NCI-H2196 treated with DMSO at 0.1 percent for 48 hours (cell line): ENCODE measurements around the gene SYNJ1.
"Not testable (repeated sequence)": the region's sequence is repeated elsewhere in the genome, so short reads cannot be mapped to it uniquely, and the experiment has no call there.

Source experiments
- DNase-seq: peaks from one replicate; lab custom pipeline; 2025; ENCODE audit not compliant: unreplicated experiment; lab: John Stamatoyannopoulos, UW

Gene SYNJ1

GRCh38 chr21:32727687-32728455, at the start of gene SYNJ1:
Gene SYNJ1 (minus strand): TSS chr21:32728013. CDS start chr21:32726895, 1,118 bp downstream.
- DNase-seq: peak; percentile 93

GRCh38 chr21:32777269-32777668, 49.5 kb upstream of the SYNJ1 start:
- DNase-seq: no peak

DNA sequence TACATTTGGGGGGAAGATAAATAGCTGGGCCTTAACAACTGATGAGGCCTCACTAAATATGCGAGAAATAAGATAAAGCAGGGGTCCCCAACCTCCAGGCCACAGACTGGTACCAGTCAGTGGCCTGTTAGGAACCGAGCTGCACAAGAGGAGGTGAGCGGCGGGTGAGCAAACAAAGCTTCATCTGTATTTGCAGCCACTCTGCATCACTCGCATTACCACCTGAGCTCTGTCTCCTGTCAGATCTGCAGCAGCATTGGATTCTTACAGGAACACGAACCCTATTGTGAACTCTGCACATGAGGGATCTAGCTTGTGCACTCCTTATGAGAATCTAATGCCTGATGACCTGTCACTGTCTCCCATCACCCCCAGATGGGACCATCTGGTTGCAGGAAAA, 48.9 kb upstream of the SYNJ1 start:
- no peak for DNase-seq

GRCh38 chr21:32773048-32773344, 45.2 kb upstream of the SYNJ1 start:
- DNase-seq: not testable (repeated sequence)

- peak; percentile 9 for DNase-seq
Observed at GRCh38 chr21:32772281-32773047, 44.7 kb upstream of the SYNJ1 start.

DNA sequence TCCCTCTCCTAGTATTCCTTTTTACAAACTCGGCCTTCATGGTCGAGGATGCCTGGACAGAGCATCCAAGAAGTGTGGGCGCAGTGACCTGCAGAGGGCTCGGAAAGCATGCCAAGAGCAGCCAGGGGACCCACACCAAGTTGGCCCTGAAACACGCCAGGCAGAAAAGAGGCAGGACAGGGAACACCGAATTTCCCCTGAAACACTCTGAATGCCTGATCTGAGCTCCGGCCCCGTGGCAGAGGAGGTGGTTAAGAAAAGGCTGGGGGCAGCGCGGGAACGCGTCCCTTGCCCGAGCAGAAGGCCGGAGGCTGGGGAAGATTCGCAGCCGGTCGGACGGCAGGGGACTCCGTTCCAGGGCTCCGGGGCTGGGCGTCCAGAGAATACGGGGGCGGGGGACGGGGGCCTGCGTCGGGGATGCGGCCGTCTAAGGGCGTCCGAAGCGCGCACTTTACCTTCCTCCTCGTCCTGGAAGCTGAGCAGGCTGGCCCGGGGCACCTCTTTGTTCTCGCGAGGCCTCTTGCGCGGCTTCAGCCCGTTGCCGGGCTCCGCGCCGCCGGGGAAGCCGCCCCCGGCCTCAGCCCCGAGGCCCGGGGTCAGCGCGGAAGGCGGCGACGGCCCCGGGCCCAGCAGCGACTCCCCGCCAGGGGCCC, 43.2 kb upstream of the SYNJ1 start:
- no peak for DNase-seq

GRCh38 chr21:32768530-32768929, 40.7 kb upstream of the SYNJ1 start:
- no peak for DNase-seq

- no peak for DNase-seq
Observed at GRCh38 chr21:32765058-32765457, 37.2 kb upstream of the SYNJ1 start.

DNA sequence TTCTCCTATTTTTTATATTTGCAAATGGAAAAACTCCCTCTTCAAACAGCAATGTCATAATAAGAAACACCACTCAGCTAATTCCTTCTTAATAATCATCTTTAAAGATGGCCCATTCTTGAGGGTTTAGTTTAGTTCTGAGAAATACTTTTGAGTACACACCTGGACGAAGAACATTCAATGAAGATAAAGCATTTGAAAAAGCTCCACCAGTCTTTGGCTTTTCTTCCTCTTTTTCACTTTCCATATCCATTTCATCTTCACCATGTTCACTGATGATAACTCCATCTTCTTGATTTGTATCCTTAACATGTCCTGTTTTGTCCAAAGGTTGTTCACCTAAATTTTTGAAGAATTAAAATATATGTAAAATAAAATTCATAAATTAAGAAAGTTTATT, 36.4 kb upstream of the SYNJ1 start:
- DNase-seq: no peak

DNA sequence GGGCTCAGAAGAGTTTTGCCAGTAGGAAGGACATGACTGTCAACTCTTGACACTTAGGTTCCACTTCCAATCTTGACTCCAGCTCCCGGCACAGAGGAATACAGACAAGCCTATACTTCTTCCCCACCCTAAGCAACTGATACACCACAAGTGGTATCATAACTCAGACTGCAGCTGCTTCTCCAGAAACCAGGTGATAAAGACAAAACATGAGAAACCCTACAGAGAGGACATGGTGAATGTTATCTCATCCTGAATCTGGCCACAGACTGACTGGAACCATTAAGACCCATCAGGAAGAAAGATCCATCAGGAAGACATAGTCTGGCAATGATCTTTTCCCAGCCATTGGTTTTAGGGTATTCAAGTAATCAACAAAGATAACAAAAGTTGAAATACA, 30.0 kb upstream of the SYNJ1 start:
- DNase-seq: peak; percentile 14

DNA sequence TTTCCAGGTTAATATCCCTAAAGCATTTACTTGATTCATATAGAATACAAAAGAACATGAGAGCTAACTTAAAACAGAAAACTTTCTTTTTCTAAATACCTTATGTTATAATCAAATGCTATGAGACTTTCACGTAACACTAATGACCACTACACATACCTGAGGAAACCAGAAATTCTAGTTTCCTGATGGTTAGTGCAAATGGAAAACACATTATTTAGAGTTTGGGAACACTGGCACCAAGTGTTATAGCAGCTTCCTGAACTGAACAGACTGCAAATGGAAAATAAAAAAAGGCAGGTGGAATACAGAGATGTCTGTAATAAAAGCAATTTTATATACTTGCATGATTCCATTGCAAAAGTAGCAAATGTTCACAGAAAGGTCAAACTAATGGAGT, 28.3 kb upstream of the SYNJ1 start:
- no peak for DNase-seq

DNA sequence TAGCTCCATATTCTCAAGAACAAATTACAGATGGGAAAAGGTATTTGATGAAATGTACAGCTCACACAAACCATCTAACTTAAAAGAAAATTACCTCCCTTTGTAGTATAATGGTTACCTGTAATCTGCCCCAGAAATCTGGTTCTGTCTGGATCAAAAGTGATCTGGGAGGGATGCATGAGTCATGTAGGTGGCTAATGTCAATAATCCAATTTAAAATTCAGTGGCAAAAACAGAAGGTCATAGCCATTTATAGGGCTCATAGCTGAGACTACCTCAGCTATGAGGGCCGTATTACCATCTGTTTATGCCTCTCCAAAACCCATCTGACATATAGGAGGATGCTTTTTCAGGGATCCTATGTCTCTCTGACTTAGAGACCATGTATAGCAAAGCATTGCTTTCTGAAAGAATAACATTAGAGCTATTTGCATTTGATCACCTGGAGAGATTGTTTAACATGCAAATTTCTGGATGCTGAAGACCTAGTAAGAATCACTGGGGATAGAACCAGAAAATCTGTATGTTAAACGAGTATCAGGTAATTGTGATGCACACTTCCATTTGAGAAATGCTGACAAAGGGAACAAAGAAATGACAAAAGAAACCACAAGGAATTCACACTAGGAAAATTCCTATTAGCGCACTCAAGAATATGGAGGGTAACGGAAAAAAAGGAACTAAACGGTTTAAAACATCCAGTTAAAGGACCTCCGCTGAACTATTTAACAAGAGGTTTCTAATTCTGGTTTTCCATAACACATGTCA, 26.2 kb upstream of the SYNJ1 start:
- no peak for DNase-seq

GRCh38 chr21:32750405-32750804, 22.6 kb upstream of the SYNJ1 start:
- DNase-seq: no peak

DNA sequence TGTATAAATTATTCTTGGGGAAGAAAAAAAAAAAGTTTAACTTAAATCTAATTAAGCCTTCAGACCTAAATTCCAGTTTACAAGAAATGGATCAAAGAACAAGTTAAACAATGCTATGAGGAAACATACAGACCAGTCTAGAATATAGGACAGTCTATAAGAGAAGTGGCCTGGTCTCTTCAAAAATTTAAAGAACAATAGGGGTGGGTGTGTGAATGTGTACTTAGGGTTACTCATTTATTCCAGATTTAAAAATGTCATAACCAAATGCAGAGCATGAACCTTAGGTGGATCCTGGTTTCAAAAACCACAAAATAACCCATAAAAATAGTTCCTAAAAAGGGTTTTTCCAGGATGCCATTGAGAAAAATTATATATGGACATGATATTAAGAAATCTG, 21.8 kb upstream of the SYNJ1 start:
- DNase-seq: no peak

- DNase-seq: no peak
Observed at GRCh38 chr21:32748529-32748928, 20.7 kb upstream of the SYNJ1 start.

DNA sequence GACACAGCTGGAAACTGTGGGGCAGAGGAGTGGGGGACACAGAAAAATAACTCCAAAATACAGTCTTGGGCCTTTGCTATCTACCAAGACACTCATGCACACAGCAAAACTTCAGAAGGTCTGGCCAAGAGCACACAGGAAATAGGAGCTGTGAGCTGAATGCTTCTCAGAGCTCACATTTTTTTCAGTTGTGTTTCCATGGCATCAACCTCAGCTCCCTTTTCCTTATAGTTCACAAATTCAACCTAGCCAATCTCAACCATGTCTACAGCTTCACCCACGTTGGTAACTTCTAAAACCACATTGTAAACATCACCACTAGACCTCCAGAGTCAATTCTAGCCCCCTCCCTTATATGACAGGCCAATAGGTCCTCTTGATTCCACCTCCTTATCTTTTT, 19.6 kb upstream of the SYNJ1 start:
- DNase-seq: no peak

- not testable (repeated sequence) for DNase-seq
Observed at GRCh38 chr21:32746711-32747110, 18.9 kb upstream of the SYNJ1 start.

DNA sequence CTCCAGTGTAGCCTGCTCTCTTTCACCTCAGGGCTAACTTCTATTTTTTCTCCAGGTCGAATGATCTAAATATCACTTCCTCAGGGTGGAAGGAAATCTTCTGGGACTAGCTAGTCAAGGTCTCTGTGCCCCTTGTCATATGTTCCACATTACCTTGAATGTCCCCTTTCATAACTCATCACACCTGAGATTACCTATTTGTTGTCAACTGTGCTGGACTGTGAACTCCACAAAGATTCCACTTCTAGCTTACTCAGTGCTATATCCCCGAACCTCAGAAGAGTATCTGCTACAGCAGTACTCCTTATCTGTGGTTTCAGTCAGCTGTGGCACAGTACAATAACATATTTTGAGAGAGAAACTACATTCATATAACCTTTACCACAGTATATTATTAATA, 14.6 kb upstream of the SYNJ1 start:
- DNase-seq: no peak

DNA sequence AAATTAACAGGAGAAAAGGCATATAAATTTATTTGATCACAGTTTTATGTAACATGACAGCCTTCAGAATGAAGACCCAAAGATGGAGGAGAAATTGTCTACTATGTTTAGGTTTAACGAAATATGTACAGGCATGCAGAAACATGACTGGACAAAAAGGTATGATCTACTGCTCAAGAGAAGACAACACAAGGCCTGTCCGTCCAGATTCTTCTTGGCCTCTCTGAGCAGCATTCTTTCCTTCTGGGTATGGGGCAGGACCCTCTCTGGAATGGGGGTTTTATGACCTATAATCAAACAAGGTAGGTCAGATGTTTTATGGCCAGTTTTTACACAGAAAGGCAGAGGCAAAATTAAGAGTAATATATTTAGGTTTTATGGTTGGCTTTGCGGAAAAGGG, 13.5 kb upstream of the SYNJ1 start:
- DNase-seq: no peak

DNA sequence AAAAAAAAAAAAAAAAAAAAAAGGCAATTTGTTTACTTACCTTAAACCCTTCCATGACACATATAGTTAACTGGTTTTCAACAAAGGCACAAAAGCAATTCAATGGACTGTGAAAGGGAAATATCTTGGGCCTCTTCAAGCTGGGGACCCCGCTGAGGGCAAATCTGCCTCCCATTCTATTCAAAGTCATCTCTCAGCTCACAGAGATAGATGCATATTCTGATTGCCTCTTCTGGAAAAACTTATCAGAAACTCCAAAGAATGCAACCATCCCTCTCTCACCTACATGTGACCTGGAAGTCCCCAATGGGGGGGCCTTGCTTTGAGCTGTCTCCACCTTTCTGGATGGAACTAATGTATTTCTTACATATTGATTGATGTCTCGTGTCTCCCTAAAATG, 12.1 kb upstream of the SYNJ1 start:
- DNase-seq: no peak

- DNase-seq: not testable (repeated sequence)
Observed at GRCh38 chr21:32736083-32736482, 8.3 kb upstream of the SYNJ1 start.
